Heart left ventricle (tissue), 16 donors: ENCODE results near the gene SBK3. TPM values are rescaled to one million over a fixed set of nuclear protein-coding genes. Genes with fewer than 3 reads are reported as not detected.

Experiments
- ATAC-seq, 4 donors: fragments of 200-7000 bp; cut with Tn5 transposase; one replicate each; pipeline ENCODE4 v1.9.1; 2020 to 2022; ENCODE audit warnings: moderate library complexity in 4 of 4, mild to moderate bottlenecking in 3 of 4, moderate number of reproducible peaks in 1 of 4
- DNase-seq, 5 donors: peaks; one replicate each; pipeline ENCODE4 v3.0.0-alpha.2; 2020
- H3K27ac ChIP-seq, 12 donors: fragments of 200-600 bp; sonication (generic) in 4 of 12; one replicate each; pipeline versions ENCODE4 v1.5.0 to v1.8.0; 2016 to 2022; ENCODE audit warnings: mild to moderate bottlenecking in 2 of 12
- H3K27me3 ChIP-seq, 9 donors: fragments of 200-600 bp; sonication (generic) in 2 of 9; one replicate each; pipeline versions ENCODE4 v1.5.1 to v1.8.0; 2016 to 2022; ENCODE audit warnings: mild to moderate bottlenecking in 3 of 9
- H3K36me3 ChIP-seq, 9 donors: fragments of 200-600 bp; sonication (generic) in 2 of 9; one replicate each; pipeline versions ENCODE4 v1.5.0 to v1.8.0; 2018 to 2022; ENCODE audit warnings: mild to moderate bottlenecking in 2 of 9
- H3K4me1 ChIP-seq, 12 donors: fragments of 200-600 bp; sonication (generic) in 4 of 12; one replicate each; pipeline versions ENCODE4 v1.5.0 to v1.8.0; 2016 to 2022; ENCODE audit warnings: mild to moderate bottlenecking in 3 of 12
- H3K4me3 ChIP-seq, 12 donors: fragments of 200-600 bp; sonication (generic) in 4 of 12; one replicate each; pipeline versions ENCODE4 v1.5.0 to v1.8.0; 2017 to 2022; ENCODE audit warnings: mild to moderate bottlenecking in 9 of 12, moderate library complexity in 4 of 12
- H3K9me3 ChIP-seq, 12 donors: fragments of 200-600 bp; sonication (generic) in 4 of 12; one replicate each; pipeline versions ENCODE4 v1.5.0 to v1.8.0; 2016 to 2022; ENCODE audit warnings: mild to moderate bottlenecking in 1 of 12
- POLR2A ChIP-seq, 2 donors: fragments of 450-650 bp; IDR thresholded peaks; one replicate each; pipeline ENCODE4 v1.6.1; 2017; ENCODE audit warnings: antibody characterized with exemption in 2 of 2, mild to moderate bottlenecking in 2 of 2, moderate library complexity in 2 of 2
- WGBS, 4 donors: extraction: QIAGEN DNeasy Blood & Tissue Kit in 2 of 4; methylation state at CpG; one replicate each; pipeline versions ENCODE4 v1.1.5 to v1.1.7; 2013 to 2018; 5-methylcytosine and 5-hydroxymethylcytosine counted together
- intact Hi-C, 10 donors: fragments of 100-400 bp; cut with DNase I; formaldehyde crosslinking; loops; one replicate each; pipeline versions ENCODE4 v1.11.1 to v1.14.2; 2022
- polyA plus RNA-seq, 2 donors: library from polyadenylated mRNA; stranded (reverse); fragments of 200-250 nt; gene quantifications; one replicate each; pipeline ENCODE4 v1.2.3, GENCODE V29; 2013
- total RNA-seq, 9 donors: library from RNA; depleted of rRNA in 2 of 9; stranded (reverse); fragments of >200 nt in 2 of 9; fragmentation: NEBNext Ultra II Directional in 3 of 9; extraction: Animal tissue kit (Norgen Biotek cat#: 25700) in 3 of 9; gene quantifications; one replicate each; pipeline versions ENCODE4 v1.1.0 to v1.2.4, GENCODE V29; 2016 to 2023
- TF ChIP-seq, protein P1 (sequence below), 12 donors: fragments of 200-600 bp; sonication (generic) in 4 of 12; IDR thresholded peaks; one replicate each; pipeline versions ENCODE4 v1.5.0 to v1.8.0; 2018 to 2022; ENCODE audit warnings: antibody characterized with exemption in 12 of 12, mild to moderate bottlenecking in 5 of 12
- donor health status: ischemic (EF 13 %, LVEDD 7.1; RV severe dilation, severe dysfunction).
- donor health status: healthy with polysubstance abuse.
- donor health status: DM: no; HTN: yes; CAD: no.
- donor health status: DM: no; HTN: no; CAD: no.
- donor health status: ischemic (EF 25% LVEDD 6.9; RV normal size, moderate dysfunction).
- donor health status: ischemic (EF 25% LVEDD 5.7; RV mildly dilated, moderate dysfunction).
- donor health status: healthy.
- donor health status: DM: yes; HTN: yes; CAD: no.
- donor health status: ischemic (EF 35%, LVEDD 5.7; RV mildly dilated, moderate dysfunction).
- donor health status: nonischemic (EF 11% LVEDD 7.7; RV severe dilation, severe dysfunction).
- donor health status: DM: yes; HTN: yes; CAD: no.
- donor health status: PGD.
- donor health status: ischemic (EF 29% LVEDD 5.4; RV normal size, mild dysfunction).
- donor health status: nonischemic (EF 23%, LVEDD 6.1; RV moderate dilation, normal function).

Gene SBK3
- total and polyA plus RNA-seq, 11 donors: 2.4 to 14.3 (median 7.5) TPM

DNA sequence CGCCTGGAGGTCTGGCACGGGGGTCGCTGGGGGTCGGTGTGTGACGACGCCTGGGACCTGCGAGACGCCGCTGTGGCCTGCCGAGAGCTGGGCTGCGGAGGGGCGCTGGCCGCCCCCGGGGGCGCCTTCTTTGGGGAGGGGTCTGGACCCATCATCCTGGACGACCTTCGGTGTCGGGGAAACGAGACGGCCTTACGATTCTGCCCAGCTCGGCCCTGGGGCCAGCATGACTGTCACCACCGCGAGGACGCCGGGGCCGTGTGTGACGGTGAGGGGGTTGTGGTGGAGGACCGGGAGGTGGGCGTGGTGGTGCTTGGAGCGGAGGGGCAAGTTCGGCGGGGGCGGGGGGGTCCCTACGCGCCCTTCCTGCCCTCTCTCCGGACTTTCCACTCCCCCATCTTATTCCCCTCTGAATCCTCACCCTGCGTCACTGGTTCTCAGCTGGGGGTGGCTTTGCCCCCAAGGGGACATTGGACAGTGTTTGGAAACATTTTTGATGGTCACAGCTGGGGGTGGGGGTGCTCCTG is 51.6 kb downstream of the SBK3 start:
- Histone ChIP-seq H3K4me1 (peaks cover 0 to 26% (median 14%) of the 10 kb centered on the region in 12 donors), H3K9me3 (no peaks in the 10 kb centered on the region), H3K36me3 (peaks cover 0 to 23% (median 0%) of the 10 kb centered on the region in 9 donors), H3K4me3 (peak overlapping the region in 11 of 12 donors; percentile 24 to 68 (median 49)), H3K27me3 (peaks cover 0 to 11% (median 0%) of the 10 kb centered on the region in 9 donors), H3K27ac (peak overlapping the region; percentile 77 to 99 (median 86))
- ATAC-seq (peak in 2 of 4 donors; percentile 5 to 41), DNase-seq (peak in 1 of 5 donors; percentile 28)
- intact Hi-C loops: no loop called here
- TF ChIP-seq, protein P1, sequence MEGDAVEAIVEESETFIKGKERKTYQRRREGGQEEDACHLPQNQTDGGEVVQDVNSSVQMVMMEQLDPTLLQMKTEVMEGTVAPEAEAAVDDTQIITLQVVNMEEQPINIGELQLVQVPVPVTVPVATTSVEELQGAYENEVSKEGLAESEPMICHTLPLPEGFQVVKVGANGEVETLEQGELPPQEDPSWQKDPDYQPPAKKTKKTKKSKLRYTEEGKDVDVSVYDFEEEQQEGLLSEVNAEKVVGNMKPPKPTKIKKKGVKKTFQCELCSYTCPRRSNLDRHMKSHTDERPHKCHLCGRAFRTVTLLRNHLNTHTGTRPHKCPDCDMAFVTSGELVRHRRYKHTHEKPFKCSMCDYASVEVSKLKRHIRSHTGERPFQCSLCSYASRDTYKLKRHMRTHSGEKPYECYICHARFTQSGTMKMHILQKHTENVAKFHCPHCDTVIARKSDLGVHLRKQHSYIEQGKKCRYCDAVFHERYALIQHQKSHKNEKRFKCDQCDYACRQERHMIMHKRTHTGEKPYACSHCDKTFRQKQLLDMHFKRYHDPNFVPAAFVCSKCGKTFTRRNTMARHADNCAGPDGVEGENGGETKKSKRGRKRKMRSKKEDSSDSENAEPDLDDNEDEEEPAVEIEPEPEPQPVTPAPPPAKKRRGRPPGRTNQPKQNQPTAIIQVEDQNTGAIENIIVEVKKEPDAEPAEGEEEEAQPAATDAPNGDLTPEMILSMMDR (IDR thresholded peaks at IDR 0.05): no peak
- TF ChIP-seq POLR2A (IDR thresholded peaks at IDR 0.05): no peak
- WGBS, 4 donors: 19 to 42% (median 28%) methylated on average over 17 to 38 of the region's 38 CpGs

DNA sequence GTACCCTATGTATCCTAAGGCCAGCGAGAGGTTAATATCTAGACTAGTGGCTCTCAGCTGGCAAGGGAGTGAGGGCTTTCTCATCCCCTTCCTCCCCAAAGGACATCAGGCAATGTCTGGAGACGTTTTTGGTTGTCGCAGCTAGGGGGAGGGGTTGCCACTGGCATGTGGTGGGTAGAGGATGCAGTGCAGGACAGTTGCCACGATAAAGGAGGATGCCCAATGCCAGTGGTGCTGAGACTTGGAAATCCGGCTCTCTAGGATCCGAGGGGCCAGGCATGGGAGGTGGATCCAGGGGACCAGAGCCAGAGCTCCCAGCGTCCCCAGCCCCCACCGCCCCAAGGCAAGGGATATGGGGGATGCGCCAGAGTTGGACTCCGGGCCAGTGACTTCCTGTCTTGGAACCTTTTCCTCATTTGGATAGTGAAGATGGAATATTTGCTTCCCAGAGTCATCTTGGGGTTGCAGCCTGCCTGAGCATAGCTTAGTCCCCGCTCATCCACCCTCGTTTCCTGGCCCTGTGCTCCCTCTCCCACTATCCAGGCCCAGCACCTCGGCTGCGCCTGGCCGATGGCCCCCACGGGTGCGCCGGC is 52.2 kb downstream of the SBK3 start:
- Histone ChIP-seq H3K27ac (peak overlapping the region; percentile 77 to 99 (median 86)), H3K4me3 (peak overlapping the region in 11 of 12 donors; percentile 24 to 68 (median 49)), H3K9me3 (no peaks in the 10 kb centered on the region), H3K4me1 (peaks cover 0 to 29% (median 15%) of the 10 kb centered on the region in 12 donors), H3K27me3 (peaks cover 0 to 11% (median 0%) of the 10 kb centered on the region in 9 donors), H3K36me3 (peaks cover 0 to 17% (median 0%) of the 10 kb centered on the region in 9 donors)
- 30 to 49% (median 33%) methylated on average over 16 to 18 of the region's 18 CpGs for WGBS, 4 donors
- intact Hi-C loops: no loop called here
- DNase-seq: peak in 4 of 5 donors; percentile 41 to 71 (median 61)
- no peak for TF ChIP-seq POLR2A (IDR thresholded peaks at IDR 0.05)
- TF ChIP-seq, protein P1 (IDR thresholded peaks at IDR 0.05): peak in 1 of 12 donors; percentile 8
- peak in 2 of 4 donors; percentile 5 to 10 for ATAC-seq

DNA sequence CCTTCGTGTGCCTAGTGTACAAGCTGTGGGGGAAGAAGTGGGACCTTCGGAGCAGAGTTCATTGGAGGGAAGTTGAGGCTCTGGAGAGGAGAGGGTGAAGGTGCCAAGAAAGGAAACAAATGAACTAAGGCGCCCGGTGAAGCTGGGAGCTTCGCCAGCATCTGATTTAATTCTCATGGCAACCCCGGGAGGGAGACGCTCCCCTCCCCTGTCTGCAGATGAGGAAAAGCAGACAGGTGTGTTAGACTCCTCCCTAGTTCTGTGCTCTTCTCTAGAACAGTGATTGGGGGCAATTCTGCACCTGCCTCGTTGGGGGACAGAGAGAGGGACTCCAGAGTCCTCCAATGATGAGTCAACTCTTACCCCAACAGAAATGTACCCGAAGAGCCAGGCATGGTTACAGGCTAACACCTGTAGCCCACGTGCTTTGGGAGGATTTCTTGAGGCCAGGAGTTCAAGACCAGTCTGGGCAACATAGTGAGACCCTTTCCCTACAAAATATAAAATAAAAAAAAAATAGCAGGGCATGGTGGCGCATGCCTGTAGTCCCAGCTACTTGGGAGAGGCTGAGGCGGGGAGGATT is 52.9 kb downstream of the SBK3 start:
- WGBS, 4 donors: 48 to 56% (median 52%) methylated on average over 12 of the region's 12 CpGs
- TF ChIP-seq, protein P1 (IDR thresholded peaks at IDR 0.05): no peak
- intact Hi-C loops: no loop called here
- H3K4me1 ChIP-seq: peaks cover 0 to 36% (median 21%) of the 10 kb centered on the region in 12 donors
- peak in 2 of 5 donors; percentile 12 to 17 for DNase-seq
- no peaks in the 10 kb centered on the region for H3K9me3 ChIP-seq
- H3K27me3 ChIP-seq: peaks cover 0 to 11% (median 0%) of the 10 kb centered on the region in 9 donors
- ATAC-seq: no peak
- H3K36me3 ChIP-seq: peaks cover 0 to 14% (median 0%) of the 10 kb centered on the region in 9 donors
- H3K4me3 ChIP-seq: no peak overlapping the region
- peak overlapping the region in 7 of 12 donors; percentile 85 to 99 (median 93) for H3K27ac ChIP-seq
